GM23338 (cell line): ENCODE measurements around the gene UPF2. TPM values are rescaled to one million over a fixed set of nuclear protein-coding genes. Genes with fewer than 3 reads are reported as not detected.
A peak's percentile ranks its signal among the peaks of the same experiment; 100 is the strongest.

Experiments
- ATAC-seq: fragments of 200-7000 bp; cut with Tn5 transposase; 3 replicates; pipeline ENCODE4 v1.9.1; 2020
- DNase-seq: peaks from one replicate; pipeline ENCODE4 v3.0.0-alpha.2; 2015; ENCODE audit warnings: low spot score
- H2AFZ ChIP-seq: fragments of 200-600 bp; sonication (generic); 2 replicates; pipeline ENCODE4 v1.8.0; 2016; ENCODE audit warnings: antibody characterized with exemption, mild to moderate bottlenecking, moderate library complexity
- H3F3A ChIP-seq: fragments of 200-600 bp; sonication (generic); replicated peaks from 2 replicates; pipeline ENCODE4 v1.8.0; 2017; ENCODE audit warnings: antibody characterized with exemption, mixed run types, low read depth
- H3K27ac ChIP-seq: fragments of 200-600 bp; sonication (generic); 2 replicates; pipeline ENCODE4 v1.6.1; 2016; ENCODE audit warnings: low read depth
- H3K27me3 ChIP-seq: fragments of 200-600 bp; sonication (generic); 2 replicates; pipeline ENCODE4 v1.8.0; 2016; ENCODE audit warnings: mild to moderate bottlenecking, mixed run types, moderate library complexity; ENCODE audit not compliant: insufficient read depth
- H3K36me3 ChIP-seq: fragments of 200-600 bp; sonication (generic); 2 replicates; pipeline ENCODE4 v1.8.0; 2016; ENCODE audit warnings: mild to moderate bottlenecking; ENCODE audit not compliant: insufficient read depth
- H3K4me1 ChIP-seq: fragments of 200-600 bp; sonication (generic); 2 replicates; pipeline ENCODE4 v1.8.0; 2016; ENCODE audit warnings: mild to moderate bottlenecking, moderate library complexity; ENCODE audit not compliant: insufficient read depth
- H3K4me2 ChIP-seq: fragments of 200-600 bp; sonication (generic); 2 replicates; pipeline ENCODE4 v1.7.1; 2017; ENCODE audit warnings: mixed run types
- H3K4me3 ChIP-seq: fragments of 200-600 bp; sonication (generic); 2 replicates; pipeline ENCODE4 v1.6.1; 2016; ENCODE audit warnings: mixed run types
- H3K79me2 ChIP-seq: fragments of 200-600 bp; sonication (generic); replicated peaks from 2 replicates; pipeline ENCODE4 v1.8.0; 2017; ENCODE audit warnings: mild to moderate bottlenecking; ENCODE audit not compliant: insufficient read depth
- H3K9me2 ChIP-seq: fragments of 200-600 bp; sonication (generic); 2 replicates; pipeline ENCODE4 v1.8.0; 2017; ENCODE audit not compliant: insufficient read depth
- H4K20me1 ChIP-seq: fragments of 200-600 bp; sonication (generic); replicated peaks from 2 replicates; pipeline ENCODE4 v1.8.0; 2017; ENCODE audit warnings: mild to moderate bottlenecking; ENCODE audit not compliant: insufficient read depth
- H3K27ac Mint-ChIP-seq: 2 replicates; pipeline ENCODE4 v1.8.0; 2020; ENCODE audit warnings: inconsistent platforms, mild to moderate bottlenecking, moderate library complexity, mixed read lengths
- H3K27me3 Mint-ChIP-seq: 3 replicates; pipeline ENCODE4 v1.8.0; 2022; ENCODE audit warnings: low read depth, mild to moderate bottlenecking, moderate library complexity, mixed read lengths, inconsistent platforms; ENCODE audit not compliant: insufficient read depth, poor library complexity
- H3K36me3 Mint-ChIP-seq: 3 replicates; pipeline ENCODE4 v1.8.0; 2021; ENCODE audit warnings: low read depth, mild to moderate bottlenecking, inconsistent platforms, moderate library complexity, mixed read lengths
- H3K4me1 Mint-ChIP-seq: 3 replicates; pipeline ENCODE4 v1.8.0; 2020; ENCODE audit warnings: mild to moderate bottlenecking, inconsistent platforms, mixed read lengths
- H3K4me3 Mint-ChIP-seq: 3 replicates; pipeline ENCODE4 v1.8.0; 2021; ENCODE audit warnings: moderate library complexity, mild to moderate bottlenecking, inconsistent platforms, mixed read lengths
- H3K9me3 Mint-ChIP-seq: 3 replicates; pipeline ENCODE4 v1.8.0; 2020; ENCODE audit warnings: moderate library complexity, mild to moderate bottlenecking, inconsistent platforms, mixed read lengths
- EZH2phosphoT487 ChIP-seq: fragments of 200-600 bp; sonication (generic); IDR thresholded peaks from one replicate; pipeline ENCODE4 v1.8.1; 2018; ENCODE audit warnings: antibody characterized with exemption; ENCODE audit not compliant: unreplicated experiment
- JUNB ChIP-seq: IDR thresholded peaks from one replicate; pipeline ENCODE4 v1.6.1; 2016; ENCODE audit warnings: antibody characterized with exemption; ENCODE audit not compliant: unreplicated experiment
- NANOG ChIP-seq: IDR thresholded peaks from 2 replicates; pipeline ENCODE4 v1.6.1; 2016; ENCODE audit warnings: antibody characterized with exemption, borderline replicate concordance
- POLR2AphosphoS5 ChIP-seq: IDR thresholded peaks from 2 replicates; pipeline ENCODE4 v1.6.1; 2016; ENCODE audit warnings: antibody characterized with exemption, low read depth
- STAT1 ChIP-seq: IDR thresholded peaks from one replicate; pipeline ENCODE4 v1.6.1; 2016; ENCODE audit warnings: antibody characterized with exemption; ENCODE audit not compliant: unreplicated experiment
- polyA plus RNA-seq: library from polyadenylated mRNA; unstranded; fragments of >200 nt; fragmentation: Nextera tagmentation; extraction: Ambion mirVana; gene quantifications from 2 replicates; pipeline ENCODE4 v1.2.1, GENCODE V29; 2016
- total RNA-seq: library from RNA; depleted of rRNA; stranded (reverse); fragments of >200 nt; shearing (Covaris generic); gene quantifications from 2 replicates; pipeline ENCODE4 v1.2.3, GENCODE V29; 2014
- TF ChIP-seq, protein P1 (sequence below): fragments of 250-450 bp; sonication (Bioruptor Pico); IDR thresholded peaks from 2 replicates; pipeline ENCODE4 v1.5.0; 2020; ENCODE audit warnings: mild to moderate bottlenecking, moderate library complexity
- TF ChIP-seq, protein P2 (sequence below): IDR thresholded peaks from one replicate; pipeline ENCODE4 v1.6.1; 2018; ENCODE audit warnings: antibody characterized with exemption; ENCODE audit not compliant: unreplicated experiment

The UPF2 gene
- total and polyA plus RNA-seq, 2 experiments from 2014 or later = 29.0 to 78.5 TPM

DNA sequence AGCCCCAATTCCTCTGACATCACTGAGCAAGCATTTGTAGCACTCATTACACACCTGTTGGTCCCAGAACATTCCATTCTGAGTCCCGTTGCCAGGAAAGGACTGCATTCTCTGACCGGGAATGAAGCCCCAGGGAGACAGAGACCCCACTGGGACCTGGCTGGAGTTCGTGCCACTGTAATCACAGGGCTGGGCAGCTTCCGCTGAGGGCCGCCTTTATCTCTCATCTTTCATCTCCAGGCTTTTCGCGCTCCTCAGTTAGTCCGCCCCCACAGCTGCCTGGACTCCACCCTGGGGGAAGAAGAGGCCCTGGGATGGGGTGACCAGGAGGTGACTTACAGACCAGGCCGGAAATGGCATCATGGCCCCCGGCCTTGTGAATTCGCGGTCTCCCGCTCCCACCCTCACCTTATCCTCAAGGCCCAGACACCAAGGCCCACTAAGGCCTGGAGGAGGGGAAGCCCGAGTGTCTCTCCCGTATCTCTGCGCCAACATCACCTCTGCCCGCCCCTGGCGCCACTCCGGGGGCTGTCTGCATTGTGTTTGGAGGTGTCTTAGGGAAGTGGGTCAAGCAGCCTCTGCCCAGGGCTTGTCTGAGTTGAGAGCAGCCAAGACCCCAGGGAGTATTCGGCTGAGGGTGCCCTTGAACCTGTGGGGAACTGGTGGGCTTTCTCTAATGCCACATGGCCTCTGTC lies 144.1 kb downstream of the UPF2 start:
- peaks cover 12% of the 10 kb centered on the region for H3K27me3 Mint-ChIP-seq
- no peak overlapping the region for H3K4me3 Mint-ChIP-seq
- H3K27me3 ChIP-seq = no peaks in the 10 kb centered on the region
- H3K9me3 Mint-ChIP-seq = no peaks in the 10 kb centered on the region
- no peaks in the 10 kb centered on the region for H3F3A ChIP-seq
- 0 out of 2 replicates have a peak, but pooled peaks cover 4% of the 10 kb centered on the region for H3K4me1 ChIP-seq
- H3K36me3 ChIP-seq = no peaks in the 10 kb centered on the region
- H3K4me3 ChIP-seq = no peak overlapping the region
- no peak overlapping the region for H3K4me2 ChIP-seq
- H2AFZ ChIP-seq = 0 out of 2 replicates have a peak overlapping the region, but pooled peaks have one; percentile 14
- TF ChIP-seq NANOG = no peak
- no peak for TF ChIP-seq EZH2phosphoT487
- TF ChIP-seq, protein P1, sequence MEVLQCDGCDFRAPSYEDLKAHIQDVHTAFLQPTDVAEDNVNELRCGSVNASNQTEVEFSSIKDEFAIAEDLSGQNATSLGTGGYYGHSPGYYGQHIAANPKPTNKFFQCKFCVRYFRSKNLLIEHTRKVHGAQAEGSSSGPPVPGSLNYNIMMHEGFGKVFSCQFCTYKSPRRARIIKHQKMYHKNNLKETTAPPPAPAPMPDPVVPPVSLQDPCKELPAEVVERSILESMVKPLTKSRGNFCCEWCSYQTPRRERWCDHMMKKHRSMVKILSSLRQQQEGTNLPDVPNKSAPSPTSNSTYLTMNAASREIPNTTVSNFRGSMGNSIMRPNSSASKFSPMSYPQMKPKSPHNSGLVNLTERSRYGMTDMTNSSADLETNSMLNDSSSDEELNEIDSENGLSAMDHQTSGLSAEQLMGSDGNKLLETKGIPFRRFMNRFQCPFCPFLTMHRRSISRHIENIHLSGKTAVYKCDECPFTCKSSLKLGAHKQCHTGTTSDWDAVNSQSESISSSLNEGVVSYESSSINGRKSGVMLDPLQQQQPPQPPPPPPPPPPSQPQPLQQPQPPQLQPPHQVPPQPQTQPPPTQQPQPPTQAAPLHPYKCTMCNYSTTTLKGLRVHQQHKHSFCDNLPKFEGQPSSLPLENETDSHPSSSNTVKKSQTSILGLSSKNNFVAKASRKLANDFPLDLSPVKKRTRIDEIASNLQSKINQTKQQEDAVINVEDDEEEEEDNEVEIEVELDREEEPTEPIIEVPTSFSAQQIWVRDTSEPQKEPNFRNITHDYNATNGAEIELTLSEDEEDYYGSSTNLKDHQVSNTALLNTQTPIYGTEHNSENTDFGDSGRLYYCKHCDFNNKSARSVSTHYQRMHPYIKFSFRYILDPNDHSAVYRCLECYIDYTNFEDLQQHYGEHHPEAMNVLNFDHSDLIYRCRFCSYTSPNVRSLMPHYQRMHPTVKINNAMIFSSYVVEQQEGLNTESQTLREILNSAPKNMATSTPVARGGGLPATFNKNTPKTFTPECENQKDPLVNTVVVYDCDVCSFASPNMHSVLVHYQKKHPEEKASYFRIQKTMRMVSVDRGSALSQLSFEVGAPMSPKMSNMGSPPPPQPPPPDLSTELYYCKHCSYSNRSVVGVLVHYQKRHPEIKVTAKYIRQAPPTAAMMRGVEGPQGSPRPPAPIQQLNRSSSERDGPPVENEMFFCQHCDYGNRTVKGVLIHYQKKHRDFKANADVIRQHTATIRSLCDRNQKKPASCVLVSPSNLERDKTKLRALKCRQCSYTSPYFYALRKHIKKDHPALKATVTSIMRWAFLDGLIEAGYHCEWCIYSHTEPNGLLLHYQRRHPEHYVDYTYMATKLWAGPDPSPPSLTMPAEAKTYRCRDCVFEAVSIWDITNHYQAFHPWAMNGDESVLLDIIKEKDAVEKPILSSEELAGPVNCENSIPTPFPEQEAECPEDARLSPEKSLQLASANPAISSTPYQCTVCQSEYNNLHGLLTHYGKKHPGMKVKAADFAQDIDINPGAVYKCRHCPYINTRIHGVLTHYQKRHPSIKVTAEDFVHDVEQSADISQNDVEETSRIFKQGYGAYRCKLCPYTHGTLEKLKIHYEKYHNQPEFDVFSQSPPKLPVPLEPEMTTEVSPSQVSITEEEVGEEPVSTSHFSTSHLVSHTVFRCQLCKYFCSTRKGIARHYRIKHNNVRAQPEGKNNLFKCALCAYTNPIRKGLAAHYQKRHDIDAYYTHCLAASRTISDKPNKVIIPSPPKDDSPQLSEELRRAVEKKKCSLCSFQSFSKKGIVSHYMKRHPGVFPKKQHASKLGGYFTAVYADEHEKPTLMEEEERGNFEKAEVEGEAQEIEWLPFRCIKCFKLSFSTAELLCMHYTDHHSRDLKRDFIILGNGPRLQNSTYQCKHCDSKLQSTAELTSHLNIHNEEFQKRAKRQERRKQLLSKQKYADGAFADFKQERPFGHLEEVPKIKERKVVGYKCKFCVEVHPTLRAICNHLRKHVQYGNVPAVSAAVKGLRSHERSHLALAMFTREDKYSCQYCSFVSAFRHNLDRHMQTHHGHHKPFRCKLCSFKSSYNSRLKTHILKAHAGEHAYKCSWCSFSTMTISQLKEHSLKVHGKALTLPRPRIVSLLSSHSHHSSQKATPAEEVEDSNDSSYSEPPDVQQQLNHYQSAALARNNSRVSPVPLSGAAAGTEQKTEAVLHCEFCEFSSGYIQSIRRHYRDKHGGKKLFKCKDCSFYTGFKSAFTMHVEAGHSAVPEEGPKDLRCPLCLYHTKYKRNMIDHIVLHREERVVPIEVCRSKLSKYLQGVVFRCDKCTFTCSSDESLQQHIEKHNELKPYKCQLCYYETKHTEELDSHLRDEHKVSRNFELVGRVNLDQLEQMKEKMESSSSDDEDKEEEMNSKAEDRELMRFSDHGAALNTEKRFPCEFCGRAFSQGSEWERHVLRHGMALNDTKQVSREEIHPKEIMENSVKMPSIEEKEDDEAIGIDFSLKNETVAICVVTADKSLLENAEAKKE (CRISPR knock-in tag) = no peak
- TF ChIP-seq POLR2AphosphoS5 = no peak
- no peak for TF ChIP-seq STAT1
- no peak for TF ChIP-seq JUNB
- TF ChIP-seq, protein P2, sequence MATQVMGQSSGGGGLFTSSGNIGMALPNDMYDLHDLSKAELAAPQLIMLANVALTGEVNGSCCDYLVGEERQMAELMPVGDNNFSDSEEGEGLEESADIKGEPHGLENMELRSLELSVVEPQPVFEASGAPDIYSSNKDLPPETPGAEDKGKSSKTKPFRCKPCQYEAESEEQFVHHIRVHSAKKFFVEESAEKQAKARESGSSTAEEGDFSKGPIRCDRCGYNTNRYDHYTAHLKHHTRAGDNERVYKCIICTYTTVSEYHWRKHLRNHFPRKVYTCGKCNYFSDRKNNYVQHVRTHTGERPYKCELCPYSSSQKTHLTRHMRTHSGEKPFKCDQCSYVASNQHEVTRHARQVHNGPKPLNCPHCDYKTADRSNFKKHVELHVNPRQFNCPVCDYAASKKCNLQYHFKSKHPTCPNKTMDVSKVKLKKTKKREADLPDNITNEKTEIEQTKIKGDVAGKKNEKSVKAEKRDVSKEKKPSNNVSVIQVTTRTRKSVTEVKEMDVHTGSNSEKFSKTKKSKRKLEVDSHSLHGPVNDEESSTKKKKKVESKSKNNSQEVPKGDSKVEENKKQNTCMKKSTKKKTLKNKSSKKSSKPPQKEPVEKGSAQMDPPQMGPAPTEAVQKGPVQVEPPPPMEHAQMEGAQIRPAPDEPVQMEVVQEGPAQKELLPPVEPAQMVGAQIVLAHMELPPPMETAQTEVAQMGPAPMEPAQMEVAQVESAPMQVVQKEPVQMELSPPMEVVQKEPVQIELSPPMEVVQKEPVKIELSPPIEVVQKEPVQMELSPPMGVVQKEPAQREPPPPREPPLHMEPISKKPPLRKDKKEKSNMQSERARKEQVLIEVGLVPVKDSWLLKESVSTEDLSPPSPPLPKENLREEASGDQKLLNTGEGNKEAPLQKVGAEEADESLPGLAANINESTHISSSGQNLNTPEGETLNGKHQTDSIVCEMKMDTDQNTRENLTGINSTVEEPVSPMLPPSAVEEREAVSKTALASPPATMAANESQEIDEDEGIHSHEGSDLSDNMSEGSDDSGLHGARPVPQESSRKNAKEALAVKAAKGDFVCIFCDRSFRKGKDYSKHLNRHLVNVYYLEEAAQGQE = no peak
- no peaks in the 10 kb centered on the region for H3K36me3 Mint-ChIP-seq
- no peak for ATAC-seq
- no peaks in the 10 kb centered on the region for H4K20me1 ChIP-seq
- H3K27ac ChIP-seq = no peak overlapping the region
- no peaks in the 10 kb centered on the region for H3K79me2 ChIP-seq
- no peaks in the 10 kb centered on the region for H3K9me2 ChIP-seq
- no peak overlapping the region for H3K27ac Mint-ChIP-seq
- no peak for DNase-seq
- H3K4me1 Mint-ChIP-seq = peaks cover 12% of the 10 kb centered on the region
